ENCODE data around the gene PCBP3.
"Not testable (repeated sequence)": the region's sequence is repeated elsewhere in the genome, so short reads cannot be mapped to it uniquely, and the experiment has no call there.

Gene PCBP3

GRCh38 chr21:45615145-45615711, 28.3 kb upstream of the PCBP3 start:
- DNase-seq = peak; percentile 7

GRCh38 chr21:45617021-45617921, 26.3 kb upstream of the PCBP3 start:
- no peak for DNase-seq

GRCh38 chr21:45618287-45618686, 25.2 kb upstream of the PCBP3 start:
- no peak for DNase-seq

- DNase-seq = no peak
Measured at GRCh38 chr21:45618846-45619485, 24.6 kb upstream of the PCBP3 start.

- DNase-seq = no peak
Measured at GRCh38 chr21:45620201-45620923, 23.2 kb upstream of the PCBP3 start.

GRCh38 chr21:45621435-45622331, 21.8 kb upstream of the PCBP3 start:
- DNase-seq = not testable (repeated sequence)

- no peak for DNase-seq
Measured at GRCh38 chr21:45622416-45623097, 21.0 kb upstream of the PCBP3 start.

GRCh38 chr21:45623436-45623835, 20.1 kb upstream of the PCBP3 start:
- DNase-seq = no peak

GRCh38 chr21:45626127-45626526, 17.4 kb upstream of the PCBP3 start:
- not testable (repeated sequence) for DNase-seq

GRCh38 chr21:45629046-45629981, 14.2 kb upstream of the PCBP3 start:
- no peak for DNase-seq

- DNase-seq = no peak
Measured at GRCh38 chr21:45630066-45630694, 13.3 kb upstream of the PCBP3 start.

GRCh38 chr21:45630876-45631275, 12.6 kb upstream of the PCBP3 start:
- no peak for DNase-seq

GRCh38 chr21:45631540-45631939, 12.0 kb upstream of the PCBP3 start:
- DNase-seq = no peak

GRCh38 chr21:45632160-45632559, 11.4 kb upstream of the PCBP3 start:
- no peak for DNase-seq

GRCh38 chr21:45632637-45633251, 10.8 kb upstream of the PCBP3 start:
- DNase-seq = no peak

GRCh38 chr21:45634511-45635183, 8.9 kb upstream of the PCBP3 start:
- no peak for DNase-seq

GRCh38 chr21:45635271-45636151, 8.0 kb upstream of the PCBP3 start:
- DNase-seq = no peak

- no peak for DNase-seq
Measured at GRCh38 chr21:45636459-45636858, 7.1 kb upstream of the PCBP3 start.

Measured in NCI-H748 treated with DMSO at 0.1 percent for 48 hours (cell line).